NCI-H82 (cell line): ENCODE results near the gene CNTNAP3B.
"Not testable (repeated sequence)": the region's sequence is repeated elsewhere in the genome, so short reads cannot be mapped to it uniquely, and the experiment has no call there.

ENCODE experiments used
- DNase-seq: peaks from one replicate; lab custom pipeline; 2025; lab: John Stamatoyannopoulos, UW

Gene CNTNAP3B

GRCh38 chr9:41977965-41978600 lies 151.1 kb downstream of the CNTNAP3B start:
- not testable (repeated sequence) for DNase-seq

- not testable (repeated sequence) for DNase-seq
These were observed 154.3 kb downstream of the CNTNAP3B start for GRCh38 chr9:41974906-41975305.

GRCh38 chr9:41953007-41953406 lies 176.2 kb downstream of the CNTNAP3B start:
- not testable (repeated sequence) for DNase-seq

GRCh38 chr9:41941738-41942137 lies 187.5 kb downstream of the CNTNAP3B start:
- not testable (repeated sequence) for DNase-seq

GRCh38 chr9:41938143-41938542 lies 191.1 kb downstream of the CNTNAP3B start:
- DNase-seq = not testable (repeated sequence)

GRCh38 chr9:41935727-41936126 lies 193.5 kb downstream of the CNTNAP3B start:
- DNase-seq = not testable (repeated sequence)

GRCh38 chr9:41929172-41929571 lies 200.1 kb downstream of the CNTNAP3B start:
- not testable (repeated sequence) for DNase-seq

- not testable (repeated sequence) for DNase-seq
These were observed 211.9 kb downstream of the CNTNAP3B start for GRCh38 chr9:41917374-41917773.

GRCh38 chr9:41905488-41905887 lies 223.7 kb downstream of the CNTNAP3B start:
- DNase-seq = not testable (repeated sequence)

- DNase-seq = not testable (repeated sequence)
These were observed 226.5 kb downstream of the CNTNAP3B start for GRCh38 chr9:41902762-41903161.

GRCh38 chr9:41898720-41899343 lies 230.4 kb downstream of the CNTNAP3B start:
- DNase-seq = not testable (repeated sequence)

- not testable (repeated sequence) for DNase-seq
These were observed 254.7 kb downstream of the CNTNAP3B start for GRCh38 chr9:41874557-41874956.

GRCh38 chr9:41855422-41855821 lies 273.8 kb downstream of the CNTNAP3B start:
- DNase-seq = not testable (repeated sequence)

- DNase-seq = not testable (repeated sequence)
These were observed 277.1 kb downstream of the CNTNAP3B start for GRCh38 chr9:41851848-41852740.

- not testable (repeated sequence) for DNase-seq
These were observed 281.4 kb downstream of the CNTNAP3B start for GRCh38 chr9:41847829-41848228.
